ENCODE measurements around the gene PPP1R14B.

DNA sequence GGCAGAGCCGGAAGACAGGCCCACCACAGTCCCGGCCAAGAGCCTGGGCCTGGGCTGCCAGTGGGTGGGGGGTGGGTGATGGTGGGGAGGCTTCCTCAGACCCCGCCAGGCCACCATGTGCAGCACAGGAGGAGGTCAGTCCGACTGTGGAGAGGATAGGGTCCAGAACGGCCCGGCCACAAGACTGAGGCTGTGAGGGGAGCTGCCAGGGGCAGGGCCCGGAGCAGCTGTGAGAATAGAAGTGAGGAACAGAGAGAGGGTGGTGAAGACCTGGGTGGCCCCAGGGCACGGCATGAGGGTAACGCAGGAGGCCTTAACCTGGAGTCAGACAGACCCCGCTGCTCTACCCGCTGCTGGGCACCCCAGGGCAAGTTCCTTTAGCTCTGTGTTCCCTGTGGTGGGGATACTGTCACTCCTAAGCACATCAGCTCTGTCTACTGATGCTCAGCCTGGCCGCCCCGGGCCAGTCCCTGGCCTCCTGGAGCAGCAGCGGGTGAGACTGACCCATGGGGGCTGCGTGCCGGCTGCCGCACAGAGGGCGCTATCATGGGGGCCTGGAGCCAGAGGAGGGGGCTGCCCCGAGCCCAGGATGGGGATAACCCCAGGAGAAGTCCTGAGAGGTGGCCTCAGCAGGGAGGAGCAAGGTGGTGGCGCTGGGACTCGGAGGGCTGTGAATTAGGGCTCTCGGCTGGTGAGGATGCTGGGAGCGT, 38.5 kb downstream of the PPP1R14B start:
- no peak for TF ChIP-seq EZH2 (IDR thresholded peaks at IDR 0.05; ENCODE audit: low read depth)
- TF ChIP-seq, protein P1, sequence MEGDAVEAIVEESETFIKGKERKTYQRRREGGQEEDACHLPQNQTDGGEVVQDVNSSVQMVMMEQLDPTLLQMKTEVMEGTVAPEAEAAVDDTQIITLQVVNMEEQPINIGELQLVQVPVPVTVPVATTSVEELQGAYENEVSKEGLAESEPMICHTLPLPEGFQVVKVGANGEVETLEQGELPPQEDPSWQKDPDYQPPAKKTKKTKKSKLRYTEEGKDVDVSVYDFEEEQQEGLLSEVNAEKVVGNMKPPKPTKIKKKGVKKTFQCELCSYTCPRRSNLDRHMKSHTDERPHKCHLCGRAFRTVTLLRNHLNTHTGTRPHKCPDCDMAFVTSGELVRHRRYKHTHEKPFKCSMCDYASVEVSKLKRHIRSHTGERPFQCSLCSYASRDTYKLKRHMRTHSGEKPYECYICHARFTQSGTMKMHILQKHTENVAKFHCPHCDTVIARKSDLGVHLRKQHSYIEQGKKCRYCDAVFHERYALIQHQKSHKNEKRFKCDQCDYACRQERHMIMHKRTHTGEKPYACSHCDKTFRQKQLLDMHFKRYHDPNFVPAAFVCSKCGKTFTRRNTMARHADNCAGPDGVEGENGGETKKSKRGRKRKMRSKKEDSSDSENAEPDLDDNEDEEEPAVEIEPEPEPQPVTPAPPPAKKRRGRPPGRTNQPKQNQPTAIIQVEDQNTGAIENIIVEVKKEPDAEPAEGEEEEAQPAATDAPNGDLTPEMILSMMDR (conservative IDR thresholded peaks at IDR 0.05): no peak
